HG03095 (cell line): ENCODE results near the gene CTSH.
"Not testable (repeated sequence)": the region's sequence is repeated elsewhere in the genome, so short reads cannot be mapped to it uniquely, and the experiment has no call there.

ENCODE experiments used
- ATAC-seq: cut with Tn5 transposase; IDR thresholded peaks from one replicate; pipeline ENCODE4 v1.9.1; 2021; ENCODE audit warnings: moderate library complexity; ENCODE audit not compliant: unreplicated experiment

CTSH gene

DNA sequence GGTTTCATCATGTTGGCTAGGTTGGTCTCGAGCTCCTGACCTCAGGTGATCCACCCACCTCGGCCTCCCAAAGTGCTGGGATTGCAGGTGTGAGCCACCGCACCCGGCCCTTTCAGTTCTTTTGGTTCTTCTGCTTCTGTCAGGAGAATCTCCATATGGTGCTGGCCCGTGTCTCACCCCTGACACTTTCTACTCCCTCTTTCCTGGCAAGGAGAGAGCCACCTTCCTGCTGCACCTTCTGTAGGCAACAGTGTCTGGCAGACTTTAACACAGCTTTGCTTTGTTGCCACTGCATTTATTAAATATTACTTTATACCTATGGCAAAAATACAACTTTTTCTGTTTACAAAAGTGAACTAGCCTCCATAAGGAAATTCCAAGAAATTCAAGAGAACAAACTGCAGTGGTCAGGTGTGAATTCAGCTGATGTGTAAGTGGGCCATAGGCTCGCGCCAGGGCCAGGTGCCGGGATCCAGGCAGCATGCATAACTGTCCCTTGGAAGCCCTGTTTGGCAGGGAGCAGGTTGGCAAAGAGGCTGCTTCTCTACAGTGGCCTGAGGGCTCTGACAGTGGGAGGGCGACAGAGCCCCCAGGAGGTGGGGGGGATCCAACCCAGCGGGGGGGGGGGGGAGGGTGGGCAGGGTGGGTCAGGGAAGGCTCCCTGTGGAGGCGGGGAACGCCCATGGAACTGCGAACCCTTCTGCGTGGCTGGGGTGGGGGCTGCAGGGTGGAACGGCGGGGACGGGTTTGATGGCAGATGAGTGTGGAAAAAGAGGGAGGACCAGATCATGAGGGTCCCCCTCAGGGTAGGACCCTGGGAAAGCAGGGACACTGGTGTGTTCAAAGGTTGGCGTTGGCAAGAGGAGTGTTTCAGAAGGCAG lies 21.1 kb downstream of the CTSH start:
- ATAC-seq, result no peak

DNA sequence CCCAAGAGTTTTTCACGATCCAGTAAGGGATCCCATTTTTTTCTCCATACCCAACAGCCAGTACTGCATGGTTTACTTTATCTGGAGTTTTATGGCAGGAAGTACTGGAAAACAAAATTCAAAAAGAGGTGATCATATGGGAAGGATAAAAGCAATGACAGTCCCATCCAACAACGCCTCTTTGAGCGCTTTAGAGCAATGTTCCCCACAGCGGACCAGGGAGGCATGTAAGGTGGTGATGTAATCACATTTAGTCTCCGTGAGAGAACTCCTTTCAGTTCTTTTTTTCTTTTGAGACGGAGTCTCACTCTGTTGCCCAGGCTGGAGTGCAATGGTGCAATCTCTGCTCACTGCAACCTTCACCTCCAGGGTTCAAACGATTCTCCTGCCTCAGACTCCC lies 21.8 kb downstream of the CTSH start:
- no peak for ATAC-seq

DNA sequence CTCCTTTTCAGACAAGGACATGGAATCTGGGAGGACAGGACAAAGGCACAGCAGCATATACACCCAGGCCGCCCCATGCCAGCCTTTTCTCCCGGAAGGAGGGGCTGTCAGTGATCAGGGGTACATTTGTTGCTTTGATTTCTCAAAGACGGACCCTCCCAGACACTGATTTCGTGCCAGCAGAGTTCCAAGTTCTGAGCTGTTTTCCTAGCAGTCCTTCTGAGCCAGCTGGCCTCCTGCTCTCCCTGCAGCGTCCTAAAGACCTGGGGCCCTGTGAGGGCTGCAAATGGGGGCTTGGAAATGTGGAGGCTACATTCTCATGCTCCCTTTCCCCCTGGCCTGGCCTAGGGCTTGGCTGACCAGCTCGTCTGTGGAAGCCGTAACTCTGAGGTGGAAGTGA lies 22.3 kb downstream of the CTSH start:
- no peak for ATAC-seq

DNA sequence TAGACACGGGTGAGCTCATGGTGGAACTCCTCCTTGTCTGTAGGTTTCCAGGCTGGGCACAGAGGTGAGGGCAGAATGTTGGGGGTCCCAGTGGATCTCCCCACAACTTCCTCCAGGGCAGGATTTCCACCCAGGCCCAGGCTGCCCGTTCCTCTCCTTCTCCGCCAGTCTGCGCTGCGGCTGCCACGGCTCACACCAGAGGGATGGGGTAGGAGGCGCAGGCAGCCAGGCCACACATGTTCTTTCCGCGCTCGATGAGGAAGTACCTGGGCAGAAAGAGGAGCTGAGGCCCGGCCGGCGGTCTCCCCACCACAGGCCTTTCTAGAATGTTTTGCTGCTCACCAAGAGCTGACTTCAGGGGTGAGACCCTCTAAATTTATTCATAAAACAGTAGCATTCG lies 22.9 kb downstream of the CTSH start:
- ATAC-seq, result no peak

DNA sequence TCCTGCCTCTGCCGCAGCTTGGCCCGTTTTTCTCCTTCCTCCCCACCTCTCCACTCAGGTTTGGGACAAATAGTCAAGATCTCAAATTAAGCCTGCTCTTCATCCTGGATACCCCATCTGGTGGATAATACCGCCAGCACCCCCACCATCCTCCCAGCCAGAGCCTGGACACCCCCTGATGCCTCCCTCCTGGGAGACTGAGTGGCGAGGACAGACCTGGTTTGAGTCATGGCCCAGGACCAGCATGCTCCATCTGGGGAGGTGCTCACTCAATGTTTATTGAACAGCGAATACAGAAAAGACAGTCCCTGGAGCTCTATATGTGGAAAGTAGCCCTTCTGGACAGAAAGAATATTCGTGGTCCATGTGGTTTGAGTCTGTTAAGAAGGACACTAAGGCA lies 23.3 kb downstream of the CTSH start:
- no peak for ATAC-seq

DNA sequence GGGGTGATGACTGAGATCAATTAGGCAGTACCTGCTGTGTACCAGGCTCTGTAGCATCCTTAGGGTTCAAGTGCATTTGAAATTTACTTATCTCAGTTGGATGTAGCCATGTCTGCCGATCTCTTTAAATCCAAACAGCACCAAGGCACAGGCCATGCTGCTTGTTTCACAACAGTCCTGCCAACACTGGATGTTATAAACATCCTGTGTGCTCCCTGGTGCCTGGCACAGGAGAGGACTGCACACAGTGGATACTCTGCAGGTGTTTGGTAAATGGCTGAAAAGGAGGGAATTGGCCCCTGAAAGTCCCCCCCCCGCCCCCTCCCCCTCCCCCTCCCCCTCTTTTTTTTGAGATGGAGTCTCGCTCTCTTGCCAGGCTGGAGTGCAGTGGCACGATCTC lies 27.0 kb downstream of the CTSH start:
- no peak for ATAC-seq

DNA sequence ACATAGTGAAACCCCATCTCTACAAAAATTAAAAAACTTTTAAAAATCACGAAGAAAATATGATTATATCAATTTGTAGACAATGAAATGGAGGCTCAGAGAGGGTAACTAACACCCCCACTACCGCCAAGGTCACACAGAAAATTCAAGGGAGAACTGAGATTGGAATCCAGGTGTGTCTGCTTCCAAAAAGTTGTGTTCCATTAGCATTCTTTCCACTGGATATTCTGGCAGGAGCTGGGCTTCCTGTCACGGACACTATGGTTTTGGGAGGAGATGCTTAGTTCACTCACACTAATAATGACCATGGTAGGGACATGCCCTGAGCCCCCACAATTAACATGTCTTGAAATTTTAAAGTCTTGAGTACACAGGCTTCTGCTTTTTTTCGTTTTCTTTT lies 28.8 kb downstream of the CTSH start:
- ATAC-seq, result no peak

DNA sequence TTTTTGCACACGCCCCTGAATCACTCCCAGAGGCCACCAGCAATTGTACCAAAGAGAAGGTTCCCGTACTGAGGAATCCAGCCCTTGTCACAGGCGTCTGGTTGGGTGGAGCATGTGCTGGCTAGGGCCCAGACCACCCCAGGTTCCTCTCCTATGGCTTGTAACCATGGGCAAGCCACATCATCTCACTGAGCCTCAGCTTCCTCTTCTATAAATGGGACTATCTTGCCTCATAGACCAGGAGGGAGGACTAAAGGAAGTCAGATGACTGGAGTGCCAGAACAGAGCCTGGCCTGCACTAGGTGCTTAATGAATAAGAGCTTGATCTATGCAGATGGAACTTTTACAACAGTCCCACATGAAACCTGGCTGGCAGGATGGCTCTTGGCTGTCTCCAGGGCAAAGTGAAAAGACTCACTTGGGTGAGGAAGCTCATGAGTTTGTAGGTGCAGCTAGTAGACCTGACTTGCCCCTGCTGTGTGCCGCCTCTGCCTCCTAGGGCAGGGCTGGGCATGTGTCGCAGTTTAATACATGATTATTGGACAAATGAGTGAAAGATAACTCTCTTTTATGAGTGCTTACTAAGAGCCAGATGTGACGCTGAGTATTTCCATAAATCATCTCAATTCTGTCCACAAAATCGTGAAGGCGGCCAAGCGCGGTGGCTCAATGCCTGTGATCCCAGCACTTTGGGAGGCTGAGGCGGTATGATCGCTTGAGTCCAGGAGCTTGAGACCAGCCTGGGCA lies 29.3 kb downstream of the CTSH start:
- ATAC-seq, result no peak

DNA sequence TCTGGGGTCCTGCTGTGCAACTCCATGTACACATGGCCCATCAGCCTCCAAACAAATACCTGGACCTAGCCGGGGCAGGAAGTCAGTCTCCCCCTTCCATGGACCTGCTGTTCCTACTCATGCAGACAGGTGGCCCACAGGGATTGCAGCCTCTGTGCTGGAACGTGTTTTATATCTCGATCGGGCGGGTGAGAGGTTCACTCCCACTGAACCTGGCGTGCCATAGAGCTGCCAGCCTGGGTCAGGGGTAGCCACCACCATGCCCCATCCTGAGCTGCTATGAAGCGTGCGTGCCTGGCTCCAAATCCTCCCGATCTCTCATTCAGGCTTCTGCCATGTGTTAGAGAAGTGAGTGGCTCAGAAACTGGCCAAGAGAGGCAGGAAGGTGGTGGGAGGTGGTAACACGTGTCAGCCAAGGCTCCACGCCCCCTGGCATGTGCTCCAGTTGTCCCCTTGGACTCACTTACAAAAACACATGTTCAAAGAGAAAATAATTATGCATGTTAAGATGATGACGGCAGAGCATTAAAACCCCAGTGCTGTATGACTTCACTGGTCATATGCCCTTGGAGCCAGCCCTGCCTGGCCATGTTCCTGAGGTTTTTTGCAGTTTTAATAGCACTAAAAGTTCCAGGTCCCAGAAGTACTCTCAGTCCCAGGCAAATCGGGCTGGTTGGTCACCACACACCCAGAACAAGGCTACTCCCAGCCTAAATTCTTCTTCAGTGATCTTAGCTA lies 30.6 kb downstream of the CTSH start:
- ATAC-seq, result no peak

DNA sequence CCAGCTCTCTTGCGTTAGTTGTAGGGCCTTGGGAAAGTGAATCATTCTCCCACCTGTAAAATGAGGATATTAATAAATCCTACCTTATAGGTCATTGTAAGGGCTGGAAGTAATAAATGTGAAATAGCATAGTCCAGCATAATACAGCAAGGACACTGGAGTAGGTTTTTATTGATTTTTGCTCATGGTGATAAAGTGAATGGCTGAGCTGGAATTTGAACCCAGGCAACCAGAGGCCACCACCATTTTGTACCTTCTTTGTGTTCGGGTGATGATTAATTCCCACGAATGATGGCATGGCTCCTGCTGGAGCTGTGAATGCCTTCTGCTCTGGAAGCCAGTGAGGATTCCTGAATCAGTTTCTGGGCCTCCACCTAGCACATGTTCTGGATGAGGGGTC lies 31.8 kb downstream of the CTSH start:
- ATAC-seq, result no peak

DNA sequence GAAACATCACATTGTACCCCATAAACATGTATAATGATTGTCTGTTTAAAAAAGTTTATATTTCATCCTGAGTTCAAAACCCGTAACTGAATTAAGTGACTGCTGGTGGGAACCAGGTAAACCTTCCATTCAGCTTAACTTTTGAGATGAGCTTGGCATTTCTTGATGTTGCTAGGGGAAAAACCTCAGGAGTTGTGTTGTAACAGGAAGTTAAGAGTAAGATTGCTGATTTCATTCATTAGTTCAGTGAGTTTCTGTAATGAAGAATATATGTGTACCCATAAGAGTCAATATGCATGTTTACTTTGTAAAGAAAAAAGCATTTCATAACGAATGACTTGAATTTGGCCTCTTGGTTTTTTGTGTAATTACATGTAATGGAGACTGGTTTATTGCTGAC lies 32.5 kb downstream of the CTSH start:
- no peak for ATAC-seq

DNA sequence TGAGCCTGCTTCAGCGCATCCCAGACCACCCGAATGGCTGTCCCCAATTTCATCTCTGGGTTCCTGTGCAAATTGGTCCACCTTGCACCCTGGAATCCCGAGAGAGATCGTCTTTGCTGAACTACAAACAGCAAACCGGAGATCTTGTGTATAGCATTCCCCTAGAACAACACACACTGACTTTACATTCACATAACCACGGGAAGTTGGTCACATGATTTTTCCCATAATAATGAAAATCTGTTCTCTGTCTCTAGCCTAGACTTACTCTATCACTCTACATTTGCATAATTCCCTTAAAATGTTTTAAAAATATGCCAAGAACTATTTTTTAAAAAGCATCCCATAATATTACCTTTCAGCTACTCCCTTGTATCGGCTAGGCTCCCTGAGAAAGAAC lies 34.6 kb downstream of the CTSH start:
- ATAC-seq, result no peak

DNA sequence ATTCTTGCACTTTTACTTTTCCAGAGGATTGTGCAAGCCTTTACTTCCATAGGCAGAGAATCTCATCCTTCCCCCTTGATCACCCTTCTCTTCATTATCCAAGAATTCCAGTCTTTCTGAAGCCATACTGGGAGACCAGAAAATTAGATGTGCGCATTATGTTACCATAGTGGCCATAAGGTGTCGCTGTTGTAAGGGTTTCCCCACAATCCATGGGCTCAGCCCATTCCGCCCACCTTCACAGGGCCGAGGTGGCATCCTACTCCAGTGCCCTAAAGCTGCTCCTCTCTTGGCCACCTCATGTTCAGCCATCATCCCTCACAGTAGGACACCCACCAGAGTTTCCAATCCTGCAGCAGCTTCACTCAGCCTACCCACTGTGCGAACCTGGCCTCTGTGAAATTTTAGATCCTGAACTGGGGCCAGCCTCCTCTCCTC lies 35.0 kb downstream of the CTSH start:
- no peak for ATAC-seq

DNA sequence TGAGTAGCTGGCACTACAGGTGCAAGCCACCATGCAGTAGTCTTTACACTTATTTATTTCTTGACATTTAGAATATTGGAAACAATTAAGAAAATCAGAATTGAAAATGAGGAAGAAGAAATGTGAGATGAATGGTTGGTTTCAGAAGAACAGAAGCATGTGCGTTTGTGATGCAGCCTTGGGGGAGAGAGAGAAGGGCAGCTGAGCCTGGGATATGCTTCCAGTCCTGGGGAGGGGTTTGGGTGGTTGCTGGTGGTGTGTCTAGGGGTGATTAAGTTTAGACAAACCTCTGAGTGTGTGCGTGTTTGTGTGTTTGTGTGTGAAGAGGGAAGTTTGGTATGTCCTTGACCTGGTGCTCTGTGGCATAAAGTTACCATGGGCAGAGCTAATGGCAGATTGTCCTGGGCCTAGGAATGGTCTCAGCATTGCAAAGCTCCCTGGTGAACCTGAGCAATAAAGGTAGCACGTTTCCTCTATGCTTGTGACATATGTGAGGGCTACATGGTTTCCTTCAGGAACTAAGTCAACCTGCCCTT lies 35.6 kb downstream of the CTSH start:
- no peak for ATAC-seq

DNA sequence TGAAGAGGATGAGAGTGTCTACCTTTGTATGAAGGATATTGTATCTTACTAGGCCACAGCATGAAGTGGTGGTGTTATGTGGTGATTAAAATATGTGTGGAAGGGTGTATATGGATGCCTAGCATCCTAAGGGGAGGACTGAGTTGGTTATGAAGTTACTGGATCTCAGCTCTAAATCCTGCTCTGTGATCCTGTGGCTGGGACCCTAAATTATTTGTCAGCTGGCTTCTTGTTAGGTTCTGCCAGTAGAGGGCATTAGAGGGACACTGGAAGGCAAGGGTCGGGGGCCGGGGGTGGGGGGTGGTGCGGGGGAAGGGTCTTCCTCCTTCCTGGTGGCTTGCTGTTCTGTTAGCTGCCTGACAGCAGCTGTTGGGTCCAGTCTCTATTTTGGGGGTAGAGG lies 37.3 kb downstream of the CTSH start:
- ATAC-seq, result no peak

DNA sequence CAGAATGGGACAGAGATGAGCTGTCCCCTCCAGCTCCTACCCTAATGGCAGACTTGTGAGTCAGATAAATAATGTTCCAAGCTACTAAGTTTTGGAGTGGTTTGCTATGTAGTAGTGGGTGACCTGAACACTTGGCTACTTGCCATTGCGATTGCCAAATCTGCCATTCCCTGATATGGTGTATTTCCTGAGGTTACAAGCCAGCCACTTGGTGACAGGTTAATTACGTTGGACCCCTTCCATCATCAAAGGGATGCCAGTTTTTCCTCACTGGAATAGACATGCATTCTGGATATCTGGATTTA lies 38.6 kb downstream of the CTSH start:
- ATAC-seq, result no peak

DNA sequence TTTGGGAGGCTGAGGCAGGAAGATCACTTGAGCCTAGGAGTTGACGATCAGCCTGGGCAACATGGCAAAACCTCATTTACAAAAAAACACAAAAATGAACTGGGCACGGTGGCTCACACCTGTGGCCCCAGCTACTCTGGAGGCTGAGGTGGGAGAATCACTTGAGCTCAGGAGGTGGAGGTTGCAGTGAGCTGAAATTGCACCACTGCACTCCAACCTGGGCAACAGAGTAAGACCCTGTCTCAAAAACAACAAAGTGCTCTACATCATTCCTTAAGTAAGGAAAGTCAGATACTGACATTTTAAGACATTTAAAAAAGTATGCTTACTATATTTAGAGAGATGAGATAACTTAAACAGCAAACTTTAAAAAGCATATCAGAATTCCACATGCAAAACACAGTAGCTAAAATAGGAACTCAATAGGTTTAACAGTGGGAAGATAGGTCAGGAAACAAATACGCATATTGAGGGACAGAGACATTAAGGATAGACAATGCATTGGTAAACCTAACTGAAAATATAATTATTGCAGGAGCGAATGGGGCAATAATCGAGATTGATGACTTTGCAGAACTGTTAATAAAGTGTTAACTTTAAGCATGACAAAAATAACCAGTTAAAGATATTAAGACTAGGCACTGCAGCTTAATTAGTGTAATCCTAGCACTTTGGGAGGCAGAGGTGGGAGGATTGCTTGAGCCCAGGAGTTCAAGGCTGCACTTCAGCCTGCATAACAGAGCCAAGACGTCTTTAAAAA lies 40.1 kb downstream of the CTSH start:
- ATAC-seq, result no peak

DNA sequence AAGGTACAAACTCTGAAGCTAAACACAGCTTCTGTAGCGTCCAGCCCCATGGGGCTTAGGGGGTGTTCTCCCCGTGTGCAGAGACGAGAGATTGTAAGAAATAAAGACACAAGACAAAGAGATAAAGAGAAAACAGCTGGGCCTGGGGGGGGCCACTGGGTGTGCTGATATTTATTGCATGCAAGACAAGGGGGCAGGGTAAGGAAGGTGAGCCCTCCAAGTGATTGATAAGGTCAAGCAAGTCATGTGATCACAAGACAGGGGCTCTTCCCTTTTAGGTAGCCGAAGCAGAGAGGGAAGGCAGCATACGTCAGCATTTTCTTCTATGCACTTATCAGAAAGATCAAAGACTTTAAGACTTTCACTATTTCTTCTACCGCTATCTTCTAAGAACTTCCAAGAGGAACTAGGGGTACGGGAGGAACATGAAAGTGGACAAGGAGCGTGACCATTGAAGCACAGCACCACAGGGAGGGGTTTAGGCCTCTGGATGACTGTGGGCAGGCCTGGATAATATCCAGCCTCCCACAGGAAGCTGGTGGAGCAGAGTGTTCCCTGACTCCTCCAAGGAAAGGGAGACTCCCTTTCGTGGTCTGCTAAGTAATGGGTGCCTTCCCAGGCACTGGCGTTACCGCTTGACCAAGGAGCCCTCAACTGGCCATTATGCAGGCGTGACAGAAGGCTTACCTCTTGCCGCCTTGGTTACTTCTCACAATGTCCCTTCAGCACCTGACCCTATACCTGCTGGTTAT lies 42.4 kb downstream of the CTSH start:
- ATAC-seq, result not testable (repeated sequence)

DNA sequence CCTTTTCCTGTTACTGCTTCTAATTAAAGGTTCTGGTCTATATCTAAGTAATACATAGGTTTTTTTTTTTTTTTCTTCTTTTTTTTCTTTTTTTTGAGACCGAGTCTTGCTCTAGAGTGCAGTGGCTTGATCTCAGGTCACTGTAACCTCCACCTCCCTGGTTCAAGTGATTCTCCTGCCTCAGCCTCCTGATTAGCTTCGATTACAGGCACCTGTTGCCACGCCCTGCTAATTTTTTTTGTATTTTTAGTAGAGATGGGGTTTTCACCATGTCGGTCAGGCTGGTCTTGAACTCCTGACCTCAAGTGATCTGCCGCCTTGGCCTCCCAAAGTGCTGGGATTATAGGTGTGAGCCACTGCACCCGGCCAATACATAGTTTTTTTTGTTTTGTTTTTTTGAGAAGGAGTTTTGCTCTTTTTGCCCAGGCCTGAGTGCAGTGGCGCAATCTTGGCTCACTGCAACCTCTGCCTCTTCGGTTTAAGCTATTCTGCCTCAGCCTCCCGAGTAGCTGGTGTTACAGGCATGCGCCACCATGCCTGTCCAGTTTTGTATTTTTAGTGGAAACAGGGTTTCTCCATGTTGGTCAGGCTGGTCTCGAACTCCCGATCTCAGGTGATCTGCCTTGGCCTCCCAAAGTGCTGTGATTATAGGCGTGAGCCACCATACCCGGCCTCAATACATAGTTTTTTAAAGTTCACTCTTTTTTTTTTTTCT lies 43.9 kb downstream of the CTSH start:
- ATAC-seq, result not testable (repeated sequence)
